GM12878 (cell line): ENCODE data around the gene JMJD7. TPM values are rescaled to one million over a fixed set of nuclear protein-coding genes. Genes with fewer than 3 reads are reported as not detected.

Experiments used
- ATAC-seq: fragments of 200-7000 bp; cut with Tn5 transposase; 3 replicates; pipeline ENCODE4 v1.9.1; 2020; ENCODE audit warnings: mild to moderate bottlenecking, moderate library complexity
- BruUV-seq: library from RNA; stranded (reverse); fragments of 400-500 nt; replicated peaks from 2 replicates; lab custom pipeline; 2021; lab: Mats Ljungman, UMichigan
- CTCF ChIA-PET: fragments of 300-600 bp; sonication (Branson Sonifier 250); formaldehyde crosslinking; extraction: SDS; loops from one replicate; lab custom pipeline; 2021; ENCODE audit warnings: inconsistent platforms; lab: Yijun Ruan, JAX
- POLR2A ChIA-PET: fragments of 350-600 bp; formaldehyde crosslinking; extraction: SDS; loops from one replicate; lab custom pipeline; 2021; ENCODE audit warnings: inconsistent platforms; lab: Charles Lee
- RAD21 ChIA-PET: fragments of 300-600 bp; sonication (Branson Sonifier 250); formaldehyde crosslinking; loops from one replicate; lab custom pipeline; 2023; ENCODE audit warnings: antibody characterized with exemption; ENCODE audit not compliant: unreplicated experiment; lab: Charles Lee
- SMC1A ChIA-PET: fragments of 300-600 bp; sonication (Branson Sonifier 250); formaldehyde crosslinking; loops from one replicate; lab custom pipeline; 2023; ENCODE audit not compliant: unreplicated experiment, uncharacterized antibody; lab: Charles Lee
- DNase-seq: peaks from one replicate; pipeline ENCODE4 v3.0.0-alpha.2; 2011; ENCODE audit warnings: low read depth, low spot score
- FAIRE-seq: peaks from 3 replicates; lab custom pipeline; 2011; peaks lifted over from hg19 to GRCh38; lab: Jason Lieb, UNC
- H2AFZ ChIP-seq: 2 replicates; pipeline ENCODE4 v1.6.0; 2011; ENCODE audit warnings: low read depth, low read length, control low read depth; ENCODE audit not compliant: control insufficient read depth
- H3K27ac ChIP-seq: 2 replicates; pipeline ENCODE4 v1.5.1; 2011; ENCODE audit warnings: control low read depth; ENCODE audit not compliant: control insufficient read depth, insufficient read depth
- H3K27me3 ChIP-seq, 2 experiments: replicated peaks in 1 of 2; 2 replicates each; pipeline versions ENCODE4 v1.6.0 to v1.6.1; 2011; ENCODE audit warnings: low read length in 1 of 2; ENCODE audit not compliant: control insufficient read depth in 2 of 2, insufficient read depth in 2 of 2
- H3K36me3 ChIP-seq, 2 experiments: 2 replicates each; pipeline ENCODE4 v1.5.1; 2011; ENCODE audit warnings: low read length in 1 of 2; ENCODE audit not compliant: control insufficient read depth in 2 of 2, insufficient read depth in 2 of 2
- H3K4me1 ChIP-seq: 2 replicates; pipeline ENCODE4 v1.6.1; 2011; ENCODE audit warnings: mild to moderate bottlenecking, low read length, moderate library complexity, mixed read lengths; ENCODE audit not compliant: control insufficient read depth, insufficient read depth
- H3K4me2 ChIP-seq: 2 replicates; pipeline ENCODE4 v1.6.0; 2011; ENCODE audit warnings: control low read depth; ENCODE audit not compliant: control insufficient read depth, insufficient read depth
- H3K4me3 ChIP-seq: fragments of 200-600 bp; sonication (generic); 2 replicates; pipeline ENCODE4 v1.5.1; 2016
- H3K79me2 ChIP-seq: 2 replicates; pipeline ENCODE4 v1.6.0; 2011; ENCODE audit warnings: low read length; ENCODE audit not compliant: control insufficient read depth, insufficient read depth
- H3K9ac ChIP-seq: 2 replicates; pipeline ENCODE4 v1.8.0; 2011; ENCODE audit warnings: low read length, control low read depth, mixed read lengths; ENCODE audit not compliant: control insufficient read depth, insufficient read depth
- H3K9me3 ChIP-seq: replicated peaks from 3 replicates; pipeline ENCODE4 v1.5.1; 2011; ENCODE audit warnings: mild to moderate bottlenecking, low read length; ENCODE audit not compliant: control insufficient read depth, insufficient read depth
- H4K20me1 ChIP-seq: 2 replicates; pipeline ENCODE4 v1.6.0; 2011; ENCODE audit not compliant: control insufficient read depth, insufficient read depth
- ATF7 ChIP-seq: fragments of 450-650 bp; IDR thresholded peaks from 2 replicates; pipeline ENCODE4 v1.6.1; 2016; ENCODE audit warnings: low read depth, mild to moderate bottlenecking
- BCL3 ChIP-seq: IDR thresholded peaks from 2 replicates; pipeline ENCODE4 v1.6.1; 2011; ENCODE audit warnings: borderline replicate concordance, low read depth, mild to moderate bottlenecking, moderate library complexity, low read length; ENCODE audit not compliant: insufficient read depth, poor library complexity, severe bottlenecking
- CBX5 ChIP-seq: sonication (generic); IDR thresholded peaks from 2 replicates; pipeline ENCODE4 v1.6.1; 2016; ENCODE audit warnings: low read depth, moderate library complexity, mild to moderate bottlenecking, inconsistent platforms
- CREM ChIP-seq: IDR thresholded peaks from 2 replicates; pipeline ENCODE4 v1.6.1; 2014; ENCODE audit warnings: antibody characterized with exemption, low read depth
- E2F4 ChIP-seq: IDR thresholded peaks from 2 replicates; pipeline ENCODE4 v1.6.1; 2012; ENCODE audit warnings: low read depth, low read length, improper control_type of control experiment
- GABPA ChIP-seq: IDR thresholded peaks from 2 replicates; pipeline ENCODE4 v1.6.1; 2014; ENCODE audit warnings: antibody characterized with exemption, low read depth, mild to moderate bottlenecking, inconsistent platforms
- HCFC1 ChIP-seq: fragments of 150-350 bp; IDR thresholded peaks from 2 replicates; pipeline ENCODE4 v1.6.1; 2014; ENCODE audit warnings: low read length
- HDAC6 ChIP-seq: fragments of 200-600 bp; sonication (generic); IDR thresholded peaks from one replicate; pipeline ENCODE4 v1.8.0; 2017; ENCODE audit warnings: antibody characterized with exemption; ENCODE audit not compliant: unreplicated experiment
- IKZF2 ChIP-seq, 2 experiments: fragments of 450-650 bp; IDR thresholded peaks; 2 replicates each; pipeline ENCODE4 v1.6.1; 2017; ENCODE audit warnings: mild to moderate bottlenecking in 2 of 2, moderate library complexity in 2 of 2
- PRDM15 ChIP-seq: fragments of 450-650 bp; formaldehyde crosslinking; IDR thresholded peaks from 2 replicates; pipeline ENCODE4 v1.4.0; 2020; ENCODE audit warnings: mild to moderate bottlenecking, moderate library complexity
- SIN3A ChIP-seq: IDR thresholded peaks from 2 replicates; pipeline ENCODE4 v1.6.1; 2012; ENCODE audit warnings: low read depth, low read length, improper control_type of control experiment
- SKIL ChIP-seq: fragments of 450-650 bp; IDR thresholded peaks from 2 replicates; pipeline ENCODE4 v1.6.1; 2017; ENCODE audit warnings: mild to moderate bottlenecking, low read depth, inconsistent platforms; ENCODE audit not compliant: poor library complexity, severe bottlenecking
- SMARCA5 ChIP-seq: fragments of 450-650 bp; IDR thresholded peaks from 2 replicates; pipeline ENCODE4 v1.6.1; 2017; ENCODE audit warnings: mild to moderate bottlenecking
- SP1 ChIP-seq: IDR thresholded peaks from one replicate; pipeline ENCODE4 v1.6.1; 2011; ENCODE audit warnings: low read depth, low read length
- STAT3 ChIP-seq: IDR thresholded peaks from 2 replicates; pipeline ENCODE4 v1.6.1; 2011; ENCODE audit warnings: low read depth, low read length, improper control_type of control experiment
- ZNF207 ChIP-seq: fragments of 450-650 bp; IDR thresholded peaks from 2 replicates; pipeline ENCODE4 v1.6.1; 2014; ENCODE audit warnings: antibody characterized with exemption, mild to moderate bottlenecking, borderline replicate concordance
- ZNF217 ChIP-seq: fragments of 450-650 bp; IDR thresholded peaks from 2 replicates; pipeline ENCODE4 v1.6.1; 2017; ENCODE audit warnings: antibody characterized with exemption, mild to moderate bottlenecking
- ZZZ3 ChIP-seq: IDR thresholded peaks from 2 replicates; pipeline ENCODE4 v1.6.1; 2011; ENCODE audit warnings: low read depth; ENCODE audit not compliant: control insufficient read depth, insufficient read length
- WGBS: methylation state at CpG from one replicate; pipeline ENCODE4 v1.1.6; 2016; ENCODE audit warnings: low lambda C conversion rate; ENCODE audit not compliant: insufficient replicate concordance, insufficient coverage; ENCODE audit errors: missing lambda C conversion rate; 5-methylcytosine and 5-hydroxymethylcytosine counted together
- in situ Hi-C: fragments of 300-500 bp; cut with MboI; formaldehyde crosslinking; loops from 9 replicates; pipeline ENCODE4 v1.14.3; 2018; ENCODE audit warnings: mixed read lengths
- intact Hi-C: fragments of 100-400 bp; cut with micrococcal nuclease; formaldehyde crosslinking; loops from one replicate; pipeline ENCODE4 v1.14.2; 2022; ENCODE audit not compliant: unreplicated experiment
- polyA plus RNA-seq, 11 experiments: library from polyadenylated mRNA; depleted of rRNA in 4 of 11; unstranded in 6 of 11; stranded (reverse) in 5 of 11; fragments of >200 nt; fragmentation: Nextera tagmentation in 4 of 11; fragmentation: Illumina TruSeq in 1 of 11; extraction: Ambion mirVana in 4 of 11; extraction: Trizol in 1 of 11; gene quantifications; 1 replicate in 1 of 11; 2 replicates in 10 of 11; pipeline versions ENCODE4 v1.2.1 to v1.2.3, GENCODE V29; 2011 to 2016; ENCODE audit warnings: inconsistent platforms in 2 of 11, missing spikeins in 2 of 11, low read depth in 1 of 11
- total RNA-seq, 4 experiments: library from RNA; depleted of rRNA in 3 of 4; stranded (reverse); fragments of >200 nt in 3 of 4; fragmentation: Illumina TruSeq in 1 of 4; extraction: Trizol in 1 of 4; gene quantifications; 2 replicates each; pipeline versions ENCODE4 v1.2.1 to v1.2.3, GENCODE V29; 2013 to 2021

The JMJD7 gene
- total and polyA plus RNA-seq, 10 of the 15 experiments (the other 5 are each of a cell fraction or from before 2014, with no cell fraction given): 0.79 to 12.2 (median 6.5) TPM

GRCh38 chr15:41849861-41850260 lies 22.0 kb downstream of the JMJD7 start:
- Histone ChIP-seq H3K4me2 (no peak overlapping the region), H4K20me1 (no peaks in the 10 kb centered on the region; the same call in 1 of the 2 replicates), H3K27ac (no peak overlapping the region), H3K9ac (no peak overlapping the region), H3K79me2 (no peaks in the 10 kb centered on the region), H3K27me3 (no peaks in the 10 kb centered on the region), H3K36me3 (no peaks in the 10 kb centered on the region; a peak in 1 of 4 replicates), H2AFZ (no peak overlapping the region), H3K4me1 (no peaks in the 10 kb centered on the region), H3K9me3 (no peaks in the 10 kb centered on the region), H3K4me3 (no peak overlapping the region)
- in situ Hi-C loops (no loop called here), intact Hi-C loops (no loop called here)
- FAIRE-seq (no peak), DNase-seq (no peak), ATAC-seq (peak; percentile 14; the same call in 1 of the 3 replicates)
- WGBS: 40% methylated on average over 8 of the region's 8 CpGs
- ChIA-PET CTCF (interaction anchor here (1.1 kb wide), 1 partner anchor 77 kb away, joined by 3 read pairs; no protein-coding TSS in a partner anchor), SMC1A (no interaction called here), RAD21 (no interaction called here), POLR2A (no interaction called here)
- no TSS peak for BruUV-seq
- TF ChIP-seq ATF7 (no peak), CBX5 (no peak), STAT3 (no peak), SMARCA5 (no peak), HDAC6 (no peak), E2F4 (no peak), IKZF2 (IDR thresholded peaks at IDR 0.05) (no peak), ZNF217 (no peak), SKIL (no peak), HCFC1 (no peak), SP1 (no peak), CREM (no peak), ZZZ3 (no peak), PRDM15 (CRISPR knock-in tag) (no peak), BCL3 (no peak), ZNF207 (no peak), GABPA (no peak), SIN3A (no peak)
